TTC549 (cell line): ENCODE measurements around the gene NOS1AP.

Source experiments
- FAIRE-seq: peaks from 2 replicates; lab custom pipeline; 2012; peaks lifted over from hg19 to GRCh38; lab: Jason Lieb, UNC

Gene NOS1AP

DNA sequence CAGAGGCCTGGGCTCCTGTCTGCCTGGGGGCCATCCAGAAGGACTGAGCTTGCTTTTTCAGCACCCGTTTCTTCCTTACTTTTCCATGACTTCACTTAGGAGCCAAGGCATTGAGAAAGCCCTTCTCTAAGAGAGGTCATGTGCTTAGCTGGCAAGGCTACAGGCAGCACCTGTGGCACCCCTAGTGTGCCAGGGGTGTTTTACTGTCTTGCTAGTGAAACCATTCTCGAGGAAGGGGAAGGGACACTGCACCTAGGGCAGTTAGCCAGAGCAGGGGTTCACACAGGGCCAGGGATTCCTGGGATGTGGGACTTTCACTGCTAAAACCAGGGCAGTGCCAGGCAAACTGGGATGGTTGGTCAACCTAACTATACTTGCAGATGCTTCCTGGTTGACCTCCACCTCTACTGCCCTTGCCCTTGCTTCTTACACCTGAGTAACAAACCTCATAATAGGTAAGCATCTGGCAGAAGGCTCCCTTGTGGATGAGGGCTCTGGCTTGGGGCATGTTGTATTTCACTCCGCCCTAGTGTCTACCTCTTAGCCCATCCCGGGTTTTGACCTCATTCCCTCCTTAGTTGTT is 69.2 kb downstream of the NOS1AP start:
- no peak for FAIRE-seq

DNA sequence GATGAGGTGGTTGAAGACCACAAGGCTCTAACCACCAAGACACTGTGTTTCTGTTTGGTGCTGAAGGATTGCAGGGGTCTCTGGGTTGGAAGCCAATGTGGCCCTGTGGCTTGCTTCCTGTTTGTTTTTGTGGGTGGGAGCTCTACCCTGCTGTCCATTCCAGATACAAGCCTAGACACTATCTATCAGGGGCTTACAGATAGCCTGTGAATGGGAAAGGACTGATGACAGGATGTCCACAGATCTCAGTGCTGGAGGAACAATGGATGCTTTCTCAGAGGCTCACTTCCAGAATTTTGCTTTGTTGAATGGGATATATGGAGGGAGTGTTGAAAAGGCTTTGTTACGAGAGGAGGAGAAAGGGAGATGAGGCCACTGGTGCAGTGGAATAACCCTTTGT is 69.7 kb downstream of the NOS1AP start:
- FAIRE-seq = no peak

DNA sequence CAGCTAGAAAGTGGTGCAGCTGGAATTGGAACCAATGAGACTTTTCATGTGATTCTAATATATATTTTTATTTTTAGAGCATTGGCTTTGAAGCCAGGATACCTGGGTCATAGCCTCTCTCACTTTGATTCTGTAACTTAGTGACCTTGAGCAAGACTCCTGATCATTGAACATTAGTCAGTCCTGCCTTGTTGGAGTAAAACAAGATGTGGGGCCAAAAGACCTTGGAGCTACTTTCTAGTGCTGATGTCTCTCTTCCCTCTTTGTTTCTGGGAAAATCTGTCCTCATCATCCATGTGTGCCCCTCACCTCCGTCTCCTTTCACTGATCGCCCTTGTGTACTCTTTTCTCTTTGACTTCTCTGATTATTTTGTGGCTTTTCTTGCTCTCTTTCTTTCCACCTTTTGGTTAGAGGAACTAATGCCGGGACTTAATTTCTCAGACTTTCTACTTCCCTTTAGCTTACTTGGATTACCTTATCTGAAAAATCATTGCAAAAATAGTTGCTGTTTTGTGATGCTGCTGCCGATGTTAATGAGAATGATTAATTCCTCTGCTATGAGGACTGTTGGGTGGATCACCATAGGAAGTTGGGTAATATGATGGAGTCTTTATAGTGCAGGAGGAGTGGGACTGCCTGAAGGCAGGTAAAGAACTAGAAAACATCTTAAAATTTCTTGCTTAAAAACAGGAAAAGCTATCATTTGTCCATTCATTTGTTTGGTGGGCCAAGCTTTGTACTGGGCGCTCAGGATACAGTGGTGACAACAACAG is 72.0 kb downstream of the NOS1AP start:
- no peak for FAIRE-seq

DNA sequence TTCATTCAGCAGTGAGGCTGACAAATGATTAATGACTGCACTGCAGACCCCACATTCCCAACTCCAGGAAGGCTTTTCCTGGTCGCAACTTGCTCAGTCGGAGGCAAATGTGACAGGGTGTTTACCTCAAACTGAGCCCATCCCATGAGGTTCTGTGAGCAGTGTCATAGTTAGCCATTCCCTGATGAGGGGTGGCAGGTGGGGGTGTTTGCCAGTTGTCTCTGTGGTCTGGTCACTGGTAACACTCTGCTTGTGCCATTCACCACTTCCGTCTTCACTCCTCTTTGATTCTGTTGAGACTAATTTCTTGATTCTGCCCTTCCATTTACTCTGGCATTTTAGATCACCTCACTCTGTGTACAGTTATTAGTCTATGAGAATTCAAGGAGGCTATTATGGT is 73.5 kb downstream of the NOS1AP start:
- no peak for FAIRE-seq

DNA sequence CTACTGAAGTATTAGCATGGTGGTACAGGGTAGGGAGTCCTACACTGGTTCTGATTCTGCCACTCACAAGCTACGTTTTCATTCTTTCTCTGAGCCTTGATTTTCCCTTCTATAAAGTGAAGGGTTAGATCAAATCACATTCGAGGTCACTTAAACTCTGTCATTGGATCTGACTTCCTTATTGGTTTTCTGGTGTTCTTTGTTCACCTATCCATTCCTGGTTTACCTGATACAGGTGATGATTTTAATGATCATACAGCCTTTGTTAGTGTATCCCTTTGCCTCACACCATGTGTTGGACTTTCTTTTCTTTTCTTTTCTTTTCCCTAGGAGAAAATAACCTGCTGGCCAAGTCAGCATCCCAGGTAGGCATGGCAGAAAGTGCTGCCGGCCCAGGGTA is 74.8 kb downstream of the NOS1AP start:
- FAIRE-seq = no peak

DNA sequence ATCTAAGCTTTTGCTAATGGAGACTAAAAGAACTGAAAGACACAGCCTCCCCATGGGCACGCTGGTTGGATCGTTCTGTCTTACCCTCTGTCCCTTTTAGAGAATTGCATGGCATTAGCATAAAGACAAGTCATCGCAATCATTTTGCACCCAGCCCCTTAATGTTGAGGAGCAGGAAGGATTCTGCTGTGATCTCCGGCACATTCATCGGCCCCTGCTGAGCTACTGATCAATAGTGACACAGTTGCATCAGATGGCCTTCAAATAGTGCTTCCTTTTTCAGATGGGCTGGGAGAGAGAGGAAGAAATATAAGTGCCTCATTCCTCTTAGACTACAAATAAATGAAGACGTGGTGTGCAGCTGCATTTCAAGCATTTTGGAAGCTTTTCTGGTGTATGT is 75.4 kb downstream of the NOS1AP start:
- no peak for FAIRE-seq

DNA sequence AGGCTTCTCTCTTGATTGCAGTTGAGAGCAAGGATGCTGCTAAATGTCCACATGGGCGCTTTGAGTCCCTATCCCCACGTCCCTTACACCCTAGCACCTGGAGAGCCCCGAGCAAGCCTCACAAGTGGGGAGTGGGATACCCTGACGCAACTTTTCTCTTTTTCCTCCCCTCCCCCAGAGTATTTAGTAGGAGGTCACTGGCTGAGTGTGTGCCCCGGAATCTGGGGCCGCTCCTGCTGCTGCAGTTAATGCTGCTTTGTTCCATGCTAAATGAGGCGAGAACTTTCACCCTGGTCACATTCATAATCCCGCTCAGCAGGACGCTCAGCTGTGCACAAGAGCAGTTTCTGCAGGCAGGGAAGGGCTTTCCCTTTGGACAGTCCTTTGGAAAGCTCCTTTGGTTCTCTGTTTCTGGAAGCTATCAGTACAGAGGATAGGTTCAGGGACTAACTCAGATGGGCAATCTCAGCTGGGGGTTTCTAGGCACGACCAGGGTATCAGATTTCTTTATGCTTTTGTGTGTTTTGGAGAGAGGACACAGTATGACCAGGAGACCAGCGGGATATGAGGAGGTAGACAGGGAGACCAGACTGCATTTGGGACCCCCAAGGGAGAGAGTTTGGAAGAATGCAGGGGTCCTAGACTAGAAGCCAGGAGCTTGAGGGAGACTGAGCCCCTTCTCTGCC is 75.9 kb downstream of the NOS1AP start:
- no peak for FAIRE-seq

DNA sequence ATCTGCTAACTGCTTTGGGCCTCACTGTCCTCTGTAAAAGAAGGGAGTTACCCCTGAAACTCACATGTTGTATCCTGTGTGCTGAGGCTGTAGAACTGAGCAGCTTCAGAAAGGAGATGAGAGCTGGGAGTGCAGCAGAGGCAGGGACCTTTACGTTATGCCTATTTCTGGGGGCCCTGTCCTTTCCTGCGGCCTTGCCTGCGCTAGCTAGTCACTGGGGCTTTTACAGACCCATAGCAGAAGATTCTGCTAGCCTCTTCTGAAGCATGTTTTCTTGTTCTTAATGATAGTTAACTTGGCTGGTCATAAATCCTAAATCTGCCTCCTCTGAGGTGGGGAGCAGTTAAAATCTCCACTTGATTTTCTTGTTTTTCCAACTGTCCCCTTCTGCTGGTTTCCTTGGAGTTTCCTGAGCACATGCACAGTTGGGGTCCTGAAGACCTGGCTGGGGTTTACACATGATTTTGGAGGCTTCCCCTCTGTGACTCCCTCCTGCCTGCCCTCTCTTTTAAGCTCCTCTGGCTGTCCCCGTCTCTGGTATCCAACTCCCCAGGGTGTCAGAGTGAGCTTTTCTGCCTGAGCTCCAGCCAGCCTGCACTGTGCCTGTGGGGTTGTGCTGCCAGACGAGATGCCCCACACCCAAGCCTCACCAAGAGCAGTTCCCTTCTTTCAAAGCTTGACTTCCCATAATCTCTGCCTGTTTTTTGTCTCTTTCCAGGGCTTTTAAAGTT is 76.6 kb downstream of the NOS1AP start:
- FAIRE-seq = no peak

DNA sequence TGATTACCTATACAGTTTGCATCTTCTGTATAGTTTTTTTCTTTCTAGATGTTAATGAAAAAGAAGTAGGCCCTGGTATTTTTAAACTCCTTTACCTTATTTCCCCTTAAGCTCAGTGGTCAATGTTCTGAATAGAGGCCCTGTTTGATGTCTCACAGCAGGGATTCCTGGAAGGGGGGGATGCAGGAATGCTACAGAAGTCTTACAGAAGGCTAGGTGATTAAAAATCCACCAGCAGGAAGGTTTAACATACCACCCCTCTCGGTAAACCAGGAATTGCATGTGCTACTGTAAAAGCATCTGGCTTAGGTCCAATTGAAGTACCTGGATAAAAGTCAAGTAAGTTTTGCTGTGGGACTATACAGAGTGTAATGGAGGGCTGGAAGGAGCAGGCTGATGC is 78.3 kb downstream of the NOS1AP start:
- no peak for FAIRE-seq

DNA sequence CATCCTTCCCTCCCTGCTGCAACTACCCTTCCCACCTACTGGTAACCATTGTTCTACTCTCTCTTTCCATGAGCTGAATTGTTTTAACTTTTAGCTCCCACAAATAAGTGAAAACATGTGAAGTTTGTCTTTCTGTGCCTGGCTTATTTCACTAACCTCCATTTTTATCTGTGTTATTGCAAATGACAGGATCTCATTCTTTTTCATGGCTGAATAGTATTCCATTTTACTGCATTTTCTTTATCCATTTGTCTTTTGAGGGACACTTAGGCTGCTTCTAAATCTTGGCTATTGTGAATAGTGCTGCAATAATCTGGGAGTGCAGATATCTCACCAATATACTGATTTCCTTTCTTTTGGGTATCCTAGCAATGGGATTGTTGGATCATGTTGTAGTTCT is 80.6 kb downstream of the NOS1AP start:
- no peak for FAIRE-seq

DNA sequence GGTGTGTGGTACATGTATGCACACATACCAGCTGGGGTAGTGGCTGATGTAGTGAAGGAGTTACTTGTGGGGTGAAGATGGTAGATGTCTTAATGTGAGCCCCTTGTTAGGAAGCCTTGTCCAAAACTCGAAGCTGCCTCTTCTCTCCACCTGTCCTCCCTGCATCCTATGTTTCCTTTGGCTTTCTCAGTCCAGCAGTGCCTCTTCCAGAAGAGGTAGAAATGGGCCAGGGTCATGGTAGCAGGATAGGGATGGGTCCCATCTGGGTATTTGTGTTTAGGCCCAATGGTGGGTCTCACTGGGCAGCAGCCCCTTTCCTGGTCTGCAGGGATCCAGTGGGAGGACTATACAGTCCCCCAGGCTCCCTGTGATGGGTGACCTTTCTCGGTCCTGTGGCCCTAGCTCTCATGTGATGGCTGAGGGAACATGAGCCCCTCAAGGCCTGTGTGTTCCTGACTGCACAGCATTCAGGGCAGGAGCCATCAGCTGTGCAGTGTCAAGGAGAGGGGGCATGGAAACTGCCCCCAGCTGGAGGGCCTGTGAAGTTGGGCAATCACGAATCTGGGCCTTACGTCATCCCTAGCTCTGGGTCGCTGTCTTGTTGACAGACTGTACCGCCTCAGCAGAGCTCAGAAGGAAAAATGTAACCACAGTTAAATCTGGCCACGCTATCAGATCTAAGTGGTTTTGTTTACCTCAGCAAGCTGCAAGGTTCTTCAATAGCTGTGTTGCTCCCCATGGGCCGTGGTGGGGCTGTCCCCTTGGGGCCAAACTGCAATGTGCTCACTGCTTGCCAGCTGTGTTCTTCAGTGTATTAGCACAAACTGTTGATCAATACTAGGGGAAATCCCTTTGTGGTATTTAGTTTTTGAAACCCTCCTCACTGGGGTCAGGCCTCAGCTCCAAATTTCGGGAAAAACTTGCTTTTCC is 82.7 kb downstream of the NOS1AP start:
- no peak for FAIRE-seq

DNA sequence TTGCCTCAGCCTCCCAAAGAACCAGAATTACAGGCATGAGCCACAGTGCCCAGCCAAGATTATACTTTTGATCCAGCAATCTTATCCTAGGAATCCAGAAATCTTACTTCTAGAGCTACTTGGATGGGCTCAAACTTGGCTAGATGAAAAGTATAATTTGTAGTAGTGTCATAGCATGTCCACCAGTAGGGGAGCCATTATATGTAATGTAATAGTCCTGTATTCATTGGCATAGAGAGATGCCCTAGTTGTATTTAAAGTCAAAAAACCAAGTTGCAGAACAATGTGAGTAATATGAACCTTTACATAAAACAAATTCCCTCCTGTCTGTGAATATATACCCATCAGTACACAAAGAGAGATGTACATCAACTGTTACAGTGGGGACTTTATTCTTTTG is 83.9 kb downstream of the NOS1AP start:
- FAIRE-seq = no peak

DNA sequence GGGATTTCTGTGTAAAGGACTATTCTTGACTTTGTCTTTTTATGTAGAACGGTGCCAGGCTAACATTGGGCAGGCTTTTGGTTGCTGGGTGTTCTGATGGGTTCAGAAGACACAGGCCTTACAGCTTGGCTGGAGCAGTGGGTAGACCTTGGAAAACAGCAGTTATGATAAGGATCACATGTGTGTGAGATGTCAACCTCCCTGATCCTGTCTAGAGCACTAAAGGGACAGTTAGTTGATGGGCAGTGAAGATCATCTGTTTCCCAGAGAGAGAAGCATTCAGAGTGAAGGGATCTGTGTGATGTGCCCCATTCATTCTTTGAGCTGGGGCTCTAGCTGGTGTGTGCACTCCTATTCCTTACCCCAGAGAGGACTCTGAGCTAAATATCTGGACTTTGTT is 88.0 kb downstream of the NOS1AP start:
- no peak for FAIRE-seq

DNA sequence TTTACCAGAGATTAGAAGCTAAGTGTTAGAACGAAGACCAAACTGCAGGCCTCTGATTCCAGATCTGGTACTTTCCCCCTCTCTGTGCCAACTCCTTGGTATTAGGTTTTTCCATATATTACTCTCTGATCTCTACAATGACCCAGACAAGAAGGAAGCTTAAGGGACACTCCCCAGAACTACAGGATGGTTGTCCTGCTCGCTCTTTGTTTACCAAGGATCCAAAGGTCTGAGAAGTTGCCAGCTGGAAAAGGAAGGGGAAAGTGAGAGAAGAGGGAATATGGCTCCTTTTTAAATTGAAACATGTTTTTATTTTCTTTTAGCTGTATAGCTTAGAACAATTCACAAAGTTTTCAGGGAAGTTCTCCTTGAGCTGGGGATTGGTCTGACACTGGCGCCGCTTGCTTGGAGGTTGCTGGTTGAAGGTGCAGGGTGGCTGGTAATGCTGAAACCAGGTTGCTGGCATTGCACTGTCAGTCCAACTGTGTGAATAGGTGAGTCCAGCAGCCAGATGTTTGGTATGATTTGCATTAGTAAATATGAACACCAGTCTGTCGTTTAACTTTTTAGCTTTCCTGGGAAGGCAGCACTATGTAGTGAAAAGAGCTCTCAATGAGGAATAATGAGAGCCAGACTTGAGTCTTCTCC is 89.3 kb downstream of the NOS1AP start:
- no peak for FAIRE-seq

DNA sequence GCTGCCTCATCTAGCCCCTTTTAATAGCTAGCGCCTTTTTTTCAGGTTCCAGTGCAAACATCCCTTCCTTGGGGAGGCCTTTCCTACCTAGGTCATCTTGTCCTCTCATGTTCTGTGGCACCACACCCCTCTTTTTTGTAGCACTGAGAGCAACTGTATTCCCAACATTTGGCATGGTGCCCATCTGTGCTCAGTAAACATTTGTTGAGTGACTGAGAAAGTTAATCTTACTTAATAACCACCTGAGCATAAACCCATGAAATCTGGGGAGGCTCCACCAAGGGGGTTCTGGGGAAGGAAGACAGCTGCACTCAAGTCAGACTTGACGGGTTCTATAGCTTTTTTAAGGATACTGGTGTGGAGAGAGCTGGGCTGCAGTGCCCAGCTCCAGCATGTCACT is 90.0 kb downstream of the NOS1AP start:
- FAIRE-seq = no peak

DNA sequence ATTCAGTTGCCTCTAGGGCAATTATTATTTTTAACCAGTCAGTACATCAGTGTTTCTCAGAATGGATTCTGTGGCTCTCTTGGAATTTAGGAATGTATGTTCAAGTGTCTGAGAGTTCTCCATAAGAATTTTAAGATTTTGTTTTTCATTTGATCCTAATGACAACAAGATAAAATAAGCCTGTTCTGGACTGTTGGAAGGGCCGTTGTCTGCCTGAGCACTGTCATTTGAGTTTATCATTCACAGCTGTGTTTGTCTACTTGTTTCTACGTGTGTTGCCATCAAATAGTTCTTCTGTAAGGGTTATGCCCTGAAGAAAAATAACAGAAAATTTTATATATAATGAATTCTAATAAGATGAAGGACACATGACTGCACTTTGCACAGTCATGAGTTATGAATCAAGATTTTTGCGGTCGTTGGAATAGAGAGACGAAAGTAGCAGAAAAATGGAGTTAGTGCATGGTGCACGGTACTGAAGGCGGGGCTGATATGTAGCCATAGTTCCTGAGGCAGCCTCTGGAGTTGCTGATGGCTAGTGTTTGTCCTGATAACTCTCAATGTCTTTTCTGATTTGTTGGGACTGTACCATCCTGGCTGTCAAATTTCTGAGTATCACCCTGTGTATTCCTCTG is 92.5 kb downstream of the NOS1AP start:
- FAIRE-seq = no peak

DNA sequence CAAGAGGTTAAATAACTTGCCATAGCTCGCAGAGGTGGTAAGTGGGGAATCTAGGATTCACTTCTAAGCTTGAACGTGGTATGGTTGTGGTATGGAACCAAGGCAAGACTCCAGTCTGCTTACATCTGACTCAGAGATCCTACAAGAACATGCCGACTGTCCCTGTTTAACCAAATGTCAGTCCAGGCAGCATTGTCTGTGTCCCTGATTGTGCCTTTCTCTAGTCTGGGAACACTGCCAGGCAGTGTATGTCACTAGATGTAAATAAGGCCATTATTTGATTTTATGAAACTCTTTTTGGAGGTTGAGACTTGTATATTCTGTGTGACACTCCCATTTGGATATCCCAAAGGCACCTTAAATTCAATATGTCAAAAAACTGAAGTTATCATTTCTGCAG is 96.0 kb downstream of the NOS1AP start:
- no peak for FAIRE-seq

DNA sequence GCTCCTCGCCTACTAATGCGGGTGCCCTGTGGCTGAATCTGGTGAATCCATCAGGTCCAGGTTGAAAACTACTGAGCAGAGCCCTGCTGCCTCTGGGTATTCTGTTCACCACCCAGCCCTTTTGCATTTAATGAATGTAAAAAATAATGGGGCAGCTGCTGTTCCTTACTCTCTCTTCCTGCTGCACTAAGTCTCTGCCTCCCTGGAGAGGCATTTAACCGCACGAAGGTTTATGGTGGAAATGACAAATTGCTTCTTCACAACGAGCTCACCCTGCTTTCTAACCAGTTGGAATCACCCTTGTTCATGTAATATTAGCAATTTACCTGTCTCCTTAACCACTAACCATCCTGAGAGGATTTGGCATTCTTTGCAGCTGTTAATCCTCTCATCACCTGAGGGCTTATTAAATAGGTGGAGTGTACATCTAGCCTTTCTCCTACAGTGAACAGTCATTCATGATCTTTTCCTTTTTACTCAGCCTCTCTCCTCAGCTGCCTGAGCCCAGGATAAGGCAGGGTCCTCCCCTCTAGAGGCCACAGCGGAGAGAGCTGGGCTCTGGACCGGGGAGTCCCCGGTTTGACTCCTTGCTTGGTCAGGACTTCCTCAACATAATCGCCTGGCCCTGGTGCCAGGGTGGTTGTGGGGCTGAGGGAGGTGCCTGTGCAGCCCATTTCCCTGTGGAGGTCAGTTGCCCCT is 97.6 kb downstream of the NOS1AP start:
- FAIRE-seq = no peak

DNA sequence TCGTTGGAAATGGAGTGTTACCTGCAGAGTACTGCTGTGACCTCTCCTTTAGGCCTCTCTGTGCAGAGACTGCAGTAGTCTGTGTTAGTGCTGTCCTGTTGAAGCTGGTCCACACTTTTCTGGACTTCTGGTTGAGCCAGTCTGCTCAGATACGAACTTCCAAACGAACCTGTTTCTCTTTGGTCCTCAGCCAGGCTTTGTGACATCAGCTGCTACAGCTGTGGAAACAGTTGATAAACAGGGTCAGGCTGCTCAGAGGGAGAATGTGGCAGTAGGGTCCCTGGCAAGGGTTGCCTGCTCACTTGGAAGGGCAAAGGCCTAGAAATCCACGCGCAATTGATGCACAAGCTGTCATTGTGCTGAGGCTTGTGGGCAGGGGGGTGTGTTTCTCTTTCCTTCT is 98.8 kb downstream of the NOS1AP start:
- FAIRE-seq = no peak
